Measurements from ENCODE around the gene SPINK1. TPM values are rescaled to one million over a fixed set of nuclear protein-coding genes. Genes with fewer than 3 reads are reported as not detected.
"Not testable (repeated sequence)": the region's sequence is repeated elsewhere in the genome, so short reads cannot be mapped to it uniquely, and the experiment has no call there.

The SPINK1 gene
- total RNA-seq, 1 donor from 2014 or later = not detected

GRCh38 chr5:147844846-147845245, 13.4 kb upstream of the SPINK1 start:
- intact Hi-C loops (cut with micrococcal nuclease) = no loop called here
- Mint-ChIP-seq H3K27me3 (no peaks in the 10 kb centered on the region), H3K9me3 (no peaks in the 10 kb centered on the region), H3K4me1 (no peaks in the 10 kb centered on the region), H3K4me3 (no peak overlapping the region), H3K36me3 (ENCODE audit: low read depth) (no peaks in the 10 kb centered on the region), H3K27ac (no peak overlapping the region)
- no peak for DNase-seq

- DNase-seq = no peak
- Mint-ChIP-seq H3K4me3 (no peak overlapping the region), H3K36me3 (ENCODE audit: low read depth) (no peaks in the 10 kb centered on the region), H3K27me3 (peaks cover 3% of the 10 kb centered on the region), H3K9me3 (no peaks in the 10 kb centered on the region), H3K4me1 (no peaks in the 10 kb centered on the region), H3K27ac (no peak overlapping the region)
- intact Hi-C loops (cut with micrococcal nuclease) = no loop called here
Observed at GRCh38 chr5:147842869-147843268, 11.4 kb upstream of the SPINK1 start.

GRCh38 chr5:147836439-147836838, 5.0 kb upstream of the SPINK1 start:
- H3K4me3 Mint-ChIP-seq = no peak overlapping the region
- no peaks in the 10 kb centered on the region for H3K9me3 Mint-ChIP-seq
- no peak for DNase-seq
- H3K4me1 Mint-ChIP-seq = no peaks in the 10 kb centered on the region
- H3K27me3 Mint-ChIP-seq = peaks cover 11% of the 10 kb centered on the region
- no peak overlapping the region for H3K27ac Mint-ChIP-seq
- intact Hi-C loops (cut with micrococcal nuclease) = no loop called here
- H3K36me3 Mint-ChIP-seq (ENCODE audit: low read depth) = no peaks in the 10 kb centered on the region

- H3K27ac Mint-ChIP-seq = no peak overlapping the region
- H3K9me3 Mint-ChIP-seq = no peaks in the 10 kb centered on the region
- H3K4me3 Mint-ChIP-seq = no peak overlapping the region
- peaks cover 14% of the 10 kb centered on the region for H3K27me3 Mint-ChIP-seq
- DNase-seq = no peak
- H3K4me1 Mint-ChIP-seq = no peaks in the 10 kb centered on the region
- H3K36me3 Mint-ChIP-seq (ENCODE audit: low read depth) = no peaks in the 10 kb centered on the region
- intact Hi-C loops (cut with micrococcal nuclease) = no loop called here
Observed at GRCh38 chr5:147835386-147835798, 3.9 kb upstream of the SPINK1 start.

- Mint-ChIP-seq H3K36me3 (ENCODE audit: low read depth) (no peaks in the 10 kb centered on the region), H3K27me3 (peaks cover 17% of the 10 kb centered on the region), H3K9me3 (no peaks in the 10 kb centered on the region), H3K4me3 (no peak overlapping the region), H3K4me1 (no peaks in the 10 kb centered on the region), H3K27ac (no peak overlapping the region)
- intact Hi-C loops (cut with micrococcal nuclease) = no loop called here
- no peak for DNase-seq
Observed at GRCh38 chr5:147832541-147832940, 1.1 kb upstream of the SPINK1 start.

GRCh38 chr5:147830035-147830434, 1.4 kb downstream of the SPINK1 start:
- H3K4me3 Mint-ChIP-seq = no peak overlapping the region
- intact Hi-C loops (cut with micrococcal nuclease) = no loop called here
- peaks cover 17% of the 10 kb centered on the region for H3K27me3 Mint-ChIP-seq
- no peak overlapping the region for H3K27ac Mint-ChIP-seq
- no peak for DNase-seq
- no peaks in the 10 kb centered on the region for H3K4me1 Mint-ChIP-seq
- no peaks in the 10 kb centered on the region for H3K36me3 Mint-ChIP-seq (ENCODE audit: low read depth)
- no peaks in the 10 kb centered on the region for H3K9me3 Mint-ChIP-seq

GRCh38 chr5:147827017-147827416, 4.5 kb downstream of the SPINK1 start:
- H3K4me3 Mint-ChIP-seq; intact Hi-C loops (cut with micrococcal nuclease); DNase-seq; H3K27ac Mint-ChIP-seq; H3K36me3 Mint-ChIP-seq (ENCODE audit: low read depth); H3K9me3 Mint-ChIP-seq; H3K4me1 Mint-ChIP-seq: not testable (repeated sequence)
- H3K27me3 Mint-ChIP-seq = peaks cover 12% of the 10 kb centered on the region

GRCh38 chr5:147826361-147826760, 5.1 kb downstream of the SPINK1 start:
- Mint-ChIP-seq H3K36me3 (ENCODE audit: low read depth) (no peaks in the 10 kb centered on the region), H3K4me3 (no peak overlapping the region), H3K9me3 (no peaks in the 10 kb centered on the region), H3K4me1 (no peaks in the 10 kb centered on the region), H3K27me3 (peaks cover 12% of the 10 kb centered on the region), H3K27ac (no peak overlapping the region)
- intact Hi-C loops (cut with micrococcal nuclease) = no loop called here
- DNase-seq = no peak

- H3K4me1 Mint-ChIP-seq = no peaks in the 10 kb centered on the region
- intact Hi-C loops (cut with micrococcal nuclease) = loop anchor here (1.0 kb wide), 2 partner anchors 195 to 369 kb away; no protein-coding TSS in a partner anchor
- no peak overlapping the region for H3K27ac Mint-ChIP-seq
- no peak overlapping the region for H3K4me3 Mint-ChIP-seq
- no peaks in the 10 kb centered on the region for H3K9me3 Mint-ChIP-seq
- peak; percentile 82 for DNase-seq
- H3K36me3 Mint-ChIP-seq (ENCODE audit: low read depth) = no peaks in the 10 kb centered on the region
- H3K27me3 Mint-ChIP-seq = peaks cover 14% of the 10 kb centered on the region
Observed at GRCh38 chr5:147822686-147823491, 8.6 kb downstream of the SPINK1 start.

GRCh38 chr5:147822222-147822621, 9.2 kb downstream of the SPINK1 start:
- H3K9me3 Mint-ChIP-seq = not testable (repeated sequence)

GRCh38 chr5:147821766-147822165, 9.7 kb downstream of the SPINK1 start:
- no peaks in the 10 kb centered on the region for H3K9me3 Mint-ChIP-seq
- DNase-seq = no peak
- intact Hi-C loops (cut with micrococcal nuclease) = loop anchor here (1.0 kb wide), 2 partner anchors 193 to 367 kb away; no protein-coding TSS in a partner anchor
- peaks cover 18% of the 10 kb centered on the region for H3K27me3 Mint-ChIP-seq
- no peaks in the 10 kb centered on the region for H3K4me1 Mint-ChIP-seq
- no peaks in the 10 kb centered on the region for H3K36me3 Mint-ChIP-seq (ENCODE audit: low read depth)
- no peak overlapping the region for H3K27ac Mint-ChIP-seq
- H3K4me3 Mint-ChIP-seq = no peak overlapping the region

More at GRCh38 chr5:147822222-147822621, 9.2 kb downstream of the SPINK1 start:
- DNase-seq; H3K4me3 Mint-ChIP-seq; H3K4me1 Mint-ChIP-seq; H3K36me3 Mint-ChIP-seq (ENCODE audit: low read depth); H3K27ac Mint-ChIP-seq: not testable (repeated sequence)
- intact Hi-C loops (cut with micrococcal nuclease) = loop anchor here (1.0 kb wide), 2 partner anchors 194 to 368 kb away; no protein-coding TSS in a partner anchor
- H3K27me3 Mint-ChIP-seq = peaks cover 18% of the 10 kb centered on the region

- intact Hi-C loops (cut with micrococcal nuclease) = no loop called here
- H3K27me3 Mint-ChIP-seq = peaks cover 18% of the 10 kb centered on the region
- no peaks in the 10 kb centered on the region for H3K4me1 Mint-ChIP-seq
- no peak overlapping the region for H3K4me3 Mint-ChIP-seq
- no peak overlapping the region for H3K27ac Mint-ChIP-seq
- no peaks in the 10 kb centered on the region for H3K9me3 Mint-ChIP-seq
- H3K36me3 Mint-ChIP-seq (ENCODE audit: low read depth) = no peaks in the 10 kb centered on the region
- DNase-seq = no peak
Observed at GRCh38 chr5:147819261-147819770, 12.2 kb downstream of the SPINK1 start.

- DNase-seq = no peak
- H3K36me3 Mint-ChIP-seq (ENCODE audit: low read depth) = no peaks in the 10 kb centered on the region
- no peak overlapping the region for H3K27ac Mint-ChIP-seq
Observed at GRCh38 chr5:147818290-147818689, 13.2 kb downstream of the SPINK1 start.

GRCh38 chr5:147813696-147814095, 17.8 kb downstream of the SPINK1 start:
- Mint-ChIP-seq H3K27me3 (peaks cover 16% of the 10 kb centered on the region), H3K4me1 (no peaks in the 10 kb centered on the region), H3K36me3 (ENCODE audit: low read depth) (no peaks in the 10 kb centered on the region)

More at GRCh38 chr5:147818290-147818689, 13.2 kb downstream of the SPINK1 start:
- Mint-ChIP-seq H3K9me3 (no peaks in the 10 kb centered on the region), H3K4me3 (no peak overlapping the region), H3K27me3 (peaks cover 20% of the 10 kb centered on the region), H3K4me1 (no peaks in the 10 kb centered on the region)
- intact Hi-C loops (cut with micrococcal nuclease) = no loop called here

More at GRCh38 chr5:147813696-147814095, 17.8 kb downstream of the SPINK1 start:
- Mint-ChIP-seq H3K27ac (no peak overlapping the region), H3K9me3 (no peaks in the 10 kb centered on the region), H3K4me3 (no peak overlapping the region)
- intact Hi-C loops (cut with micrococcal nuclease) = no loop called here
- no peak for DNase-seq
